Raji (cell line): ENCODE measurements around the gene CUL7.

Experiments used
- POLR2A ChIP-seq: IDR thresholded peaks from 2 replicates; pipeline ENCODE4 v1.6.1; 2011; ENCODE audit warnings: low read depth, low read length, control low read depth; ENCODE audit not compliant: insufficient read depth

Gene CUL7

DNA sequence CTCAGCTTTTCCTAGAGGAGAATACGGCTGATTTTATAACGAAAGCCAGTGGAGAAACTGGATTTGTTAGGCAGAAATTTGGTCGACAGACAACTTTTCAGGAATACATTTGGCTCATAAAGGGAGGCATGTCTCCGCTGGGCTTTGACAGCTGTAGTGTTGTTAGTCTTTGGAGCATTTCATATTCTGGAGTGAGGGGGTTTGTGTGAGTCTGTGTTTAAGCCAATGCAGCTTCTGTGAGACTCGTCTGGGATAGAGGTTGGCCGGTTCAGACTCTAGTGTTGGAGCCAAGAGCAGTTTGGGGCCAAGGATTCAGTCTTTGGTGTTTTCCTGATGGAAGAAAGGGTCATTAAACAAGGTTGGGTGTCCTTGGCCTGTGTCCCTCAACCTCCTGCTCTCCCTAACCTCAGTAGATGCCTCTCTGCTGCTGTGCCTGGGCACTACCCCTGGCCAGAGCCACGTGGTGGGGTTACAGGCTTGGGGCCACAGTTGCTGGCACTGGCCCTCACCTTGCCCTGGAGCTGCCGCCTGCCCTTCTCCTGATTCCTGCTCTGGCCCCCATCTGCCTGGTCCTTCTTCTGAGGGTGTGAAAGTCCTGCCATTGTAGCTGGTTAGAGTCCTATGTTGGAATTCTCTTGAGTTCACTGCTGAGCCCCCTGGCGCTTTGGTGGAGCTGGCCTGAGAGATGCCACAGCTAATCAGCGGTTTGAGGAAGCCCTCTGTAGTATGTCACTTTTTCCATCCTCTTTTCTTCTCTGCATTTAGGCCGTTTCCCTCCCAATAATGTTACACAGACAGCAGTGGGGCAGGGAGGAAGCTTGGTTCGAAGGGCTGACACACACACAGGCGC is 29.4 kb upstream of the CUL7 start:
- TF ChIP-seq POLR2A: no peak

DNA sequence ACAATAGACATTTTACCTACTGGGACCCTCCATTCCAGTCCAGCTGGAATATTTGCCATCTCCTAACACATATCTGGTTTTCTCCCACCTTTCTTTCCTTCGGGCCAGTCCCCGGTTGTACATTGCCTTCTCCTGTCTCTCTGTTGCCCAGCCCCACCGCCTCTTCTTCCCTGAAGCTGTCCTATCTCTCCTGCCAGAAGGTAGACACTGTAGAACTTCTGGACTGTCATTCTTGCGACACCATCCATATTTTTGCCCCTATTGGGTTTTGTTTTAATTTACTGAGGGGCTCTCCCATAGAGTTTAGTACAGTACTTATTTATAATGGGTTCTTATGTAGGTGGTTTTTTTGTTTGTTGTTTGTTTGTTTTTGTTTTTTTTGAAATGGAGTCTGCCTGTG is 27.4 kb upstream of the CUL7 start:
- no peak for TF ChIP-seq POLR2A

- TF ChIP-seq POLR2A: no peak
Measured at GRCh38 chr6:43078691-43079090, 25.0 kb upstream of the CUL7 start.

- TF ChIP-seq POLR2A: no peak
Measured at GRCh38 chr6:43077981-43078511, 24.4 kb upstream of the CUL7 start.

GRCh38 chr6:43077333-43077809 is 23.7 kb upstream of the CUL7 start:
- TF ChIP-seq POLR2A: no peak

GRCh38 chr6:43076464-43077332 is 23.0 kb upstream of the CUL7 start:
- no peak for TF ChIP-seq POLR2A

- TF ChIP-seq POLR2A: no peak
Measured at GRCh38 chr6:43075670-43076463, 22.2 kb upstream of the CUL7 start, which contains the start of gene PTK7. Gene PTK7 (plus strand): TSS chr6:43076314. CDS start chr6:43076489, 175 bp downstream.

- no peak for TF ChIP-seq POLR2A
Measured at GRCh38 chr6:43074847-43075669, 21.4 kb upstream of the CUL7 start.

- TF ChIP-seq POLR2A: no peak
Measured at GRCh38 chr6:43070028-43070632, 16.5 kb upstream of the CUL7 start.

GRCh38 chr6:43062818-43063217 is 9.2 kb upstream of the CUL7 start:
- no peak for TF ChIP-seq POLR2A

- no peak for TF ChIP-seq POLR2A
Measured at GRCh38 chr6:43061861-43062260, 8.2 kb upstream of the CUL7 start.

- TF ChIP-seq POLR2A: no peak
Measured at GRCh38 chr6:43060755-43061633, 7.3 kb upstream of the CUL7 start.

DNA sequence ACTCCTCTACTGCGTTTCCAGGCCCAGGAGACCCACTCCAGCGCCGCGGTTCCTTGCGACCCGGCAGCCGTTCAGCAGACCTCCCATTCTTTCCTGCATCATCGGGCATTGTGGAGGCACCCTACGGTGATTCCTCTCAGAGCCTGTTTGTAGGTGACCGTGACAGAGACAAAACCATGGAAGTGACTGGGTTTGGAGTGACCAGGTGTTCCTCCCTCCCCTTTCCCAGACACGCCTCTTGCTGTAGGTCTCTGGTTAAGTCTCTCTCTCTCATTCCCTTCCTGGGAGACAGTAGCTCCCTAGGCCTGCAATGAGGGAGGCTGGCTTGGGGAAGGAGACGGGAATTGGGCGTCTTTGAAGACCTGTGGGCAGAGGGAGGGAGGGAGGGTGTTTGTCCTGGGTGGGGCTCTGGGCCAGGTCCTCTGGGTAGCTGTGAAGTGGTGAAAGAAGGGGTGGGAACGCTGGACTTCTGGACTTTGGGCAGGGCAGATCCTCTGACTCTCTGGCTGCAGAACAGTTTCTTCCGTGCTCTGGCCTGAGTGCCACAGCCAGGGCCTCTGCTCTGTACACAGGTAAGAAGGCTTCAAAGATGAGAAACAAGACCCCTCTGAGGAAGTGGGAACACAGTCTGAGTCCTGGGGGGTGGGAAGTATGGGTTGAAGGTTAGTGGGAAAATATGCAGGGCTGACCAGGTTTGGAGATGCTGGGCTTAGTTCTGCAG is 6.5 kb upstream of the CUL7 start:
- no peak for TF ChIP-seq POLR2A
